ENCODE data around the gene RASA3. TPM values are rescaled to one million over a fixed set of nuclear protein-coding genes. Genes with fewer than 3 reads are reported as not detected.
"Not testable (repeated sequence)": the region's sequence is repeated elsewhere in the genome, so short reads cannot be mapped to it uniquely, and the experiment has no call there.

RASA3 gene
- total RNA-seq, 1 experiment from 2014 or later = 0.95 TPM

DNA sequence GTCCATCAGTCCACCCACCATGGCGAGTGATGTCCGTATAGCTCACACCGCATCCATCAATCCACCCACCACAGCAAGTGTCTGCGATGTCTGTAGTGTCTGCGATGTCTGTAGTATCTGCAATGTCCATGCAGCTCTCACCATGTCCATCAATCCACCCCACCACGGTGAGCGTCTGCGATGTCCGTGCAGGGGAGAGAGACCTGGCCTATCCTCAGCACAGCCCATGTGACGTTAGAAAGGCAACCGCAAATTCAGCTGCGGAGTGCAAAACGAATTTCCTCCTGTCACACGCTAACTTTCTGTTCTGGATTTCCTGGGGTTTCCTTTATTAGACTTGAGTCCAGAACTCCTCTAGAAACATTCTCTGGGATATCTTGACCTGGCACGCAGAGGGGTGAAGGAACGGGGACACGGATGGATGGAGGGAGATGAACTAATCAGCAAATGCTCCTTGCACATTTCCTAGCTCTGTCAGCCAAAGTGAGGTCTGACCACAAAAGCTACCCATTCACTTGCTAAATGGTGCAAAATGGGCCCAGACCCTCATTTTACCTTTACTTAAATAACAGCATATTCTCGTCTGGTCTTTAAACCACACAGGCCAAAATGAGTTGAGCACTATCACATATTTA is 18.3 kb downstream of the RASA3 start:
- H3K27me3 ChIP-seq (replicated peaks; ENCODE audit: control insufficient read depth, insufficient read depth, low read length) = no peaks in the 10 kb centered on the region
- Mint-ChIP-seq H3K9me3 (ENCODE audit: unreplicated experiment) (no peaks in the 10 kb centered on the region), H3K27ac (ENCODE audit: unreplicated experiment) (no peak overlapping the region), H3K4me3 (ENCODE audit: unreplicated experiment) (no peak overlapping the region), H3K27me3 (ENCODE audit: insufficient read depth, unreplicated experiment) (no peaks in the 10 kb centered on the region), H3K36me3 (ENCODE audit: insufficient read depth, unreplicated experiment) (no peaks in the 10 kb centered on the region), H3K4me1 (ENCODE audit: low read depth, unreplicated experiment) (peaks cover 18% of the 10 kb centered on the region)
- ChIA-PET CTCF (no interaction called here), POLR2A (no interaction called here)
- H3K9me3 ChIP-seq = no peaks in the 10 kb centered on the region
- peak in 1 of 2 experiments; percentile 10 for DNase-seq
- TF ChIP-seq, protein P1, sequence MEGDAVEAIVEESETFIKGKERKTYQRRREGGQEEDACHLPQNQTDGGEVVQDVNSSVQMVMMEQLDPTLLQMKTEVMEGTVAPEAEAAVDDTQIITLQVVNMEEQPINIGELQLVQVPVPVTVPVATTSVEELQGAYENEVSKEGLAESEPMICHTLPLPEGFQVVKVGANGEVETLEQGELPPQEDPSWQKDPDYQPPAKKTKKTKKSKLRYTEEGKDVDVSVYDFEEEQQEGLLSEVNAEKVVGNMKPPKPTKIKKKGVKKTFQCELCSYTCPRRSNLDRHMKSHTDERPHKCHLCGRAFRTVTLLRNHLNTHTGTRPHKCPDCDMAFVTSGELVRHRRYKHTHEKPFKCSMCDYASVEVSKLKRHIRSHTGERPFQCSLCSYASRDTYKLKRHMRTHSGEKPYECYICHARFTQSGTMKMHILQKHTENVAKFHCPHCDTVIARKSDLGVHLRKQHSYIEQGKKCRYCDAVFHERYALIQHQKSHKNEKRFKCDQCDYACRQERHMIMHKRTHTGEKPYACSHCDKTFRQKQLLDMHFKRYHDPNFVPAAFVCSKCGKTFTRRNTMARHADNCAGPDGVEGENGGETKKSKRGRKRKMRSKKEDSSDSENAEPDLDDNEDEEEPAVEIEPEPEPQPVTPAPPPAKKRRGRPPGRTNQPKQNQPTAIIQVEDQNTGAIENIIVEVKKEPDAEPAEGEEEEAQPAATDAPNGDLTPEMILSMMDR (IDR thresholded peaks at IDR 0.05; ENCODE audit: insufficient read depth in 1 of 2, low read depth in 1 of 2, low read length in 1 of 2, severe bottlenecking in 1 of 2, unreplicated experiment in 1 of 2) = no peak
- intact Hi-C loops (cut with micrococcal nuclease; ENCODE audit: unreplicated experiment) = loop anchor here (10.0 kb wide), 1 partner anchor 49 kb away; no protein-coding TSS in a partner anchor
- no peaks in the 10 kb centered on the region for H3K36me3 ChIP-seq (ENCODE audit: control insufficient read depth, insufficient read depth, low read length)
- no TSS peak for BruUV-seq (replicated peaks)
- H3K4me1 ChIP-seq = peaks cover 22% of the 10 kb centered on the region
- no peak overlapping the region for H3K4me3 ChIP-seq (ENCODE audit: low read depth, low read length)

GRCh38 chr13:114113395-114113794 is 19.0 kb downstream of the RASA3 start:
- BruUV-seq (replicated peaks); H3K36me3 Mint-ChIP-seq (ENCODE audit: insufficient read depth, unreplicated experiment); H3K4me3 ChIP-seq (ENCODE audit: low read depth, low read length); H3K27me3 ChIP-seq (replicated peaks; ENCODE audit: control insufficient read depth, insufficient read depth, low read length); H3K36me3 ChIP-seq (ENCODE audit: control insufficient read depth, insufficient read depth, low read length); H3K27ac Mint-ChIP-seq (ENCODE audit: unreplicated experiment); H3K9me3 Mint-ChIP-seq (ENCODE audit: unreplicated experiment); H3K27me3 Mint-ChIP-seq (ENCODE audit: insufficient read depth, unreplicated experiment); CTCF ChIA-PET; H3K4me3 Mint-ChIP-seq (ENCODE audit: unreplicated experiment); DNase-seq; H3K9me3 ChIP-seq: not testable (repeated sequence)
- peaks cover 18% of the 10 kb centered on the region for H3K4me1 ChIP-seq
- intact Hi-C loops (cut with micrococcal nuclease; ENCODE audit: unreplicated experiment) = loop anchor here (10.0 kb wide), 1 partner anchor 49 kb away; no protein-coding TSS in a partner anchor
- H3K4me1 Mint-ChIP-seq (ENCODE audit: low read depth, unreplicated experiment) = peaks cover 10% of the 10 kb centered on the region
- POLR2A ChIA-PET = interaction anchor here (0.6 kb wide), 1 partner anchor 168 kb away, joined by 4 read pairs; the partner anchor contains the start of gene UPF3A

GRCh38 chr13:114112826-114113322 is 19.5 kb downstream of the RASA3 start:
- H3K4me3 ChIP-seq (ENCODE audit: low read depth, low read length) = no peak overlapping the region
- H3K9me3 Mint-ChIP-seq (ENCODE audit: unreplicated experiment) = no peaks in the 10 kb centered on the region
- BruUV-seq (replicated peaks) = no TSS peak
- CTCF ChIA-PET = no interaction called here
- H3K36me3 Mint-ChIP-seq (ENCODE audit: insufficient read depth, unreplicated experiment) = no peaks in the 10 kb centered on the region
- H3K27me3 Mint-ChIP-seq (ENCODE audit: insufficient read depth, unreplicated experiment) = no peaks in the 10 kb centered on the region
- H3K27ac Mint-ChIP-seq (ENCODE audit: unreplicated experiment) = no peak overlapping the region
- H3K9me3 ChIP-seq = no peaks in the 10 kb centered on the region
- no peaks in the 10 kb centered on the region for H3K36me3 ChIP-seq (ENCODE audit: control insufficient read depth, insufficient read depth, low read length)
- H3K27me3 ChIP-seq (replicated peaks; ENCODE audit: control insufficient read depth, insufficient read depth, low read length) = no peaks in the 10 kb centered on the region
- intact Hi-C loops (cut with micrococcal nuclease; ENCODE audit: unreplicated experiment) = loop anchor here (10.0 kb wide), 1 partner anchor 48 kb away; no protein-coding TSS in a partner anchor
- H3K4me1 ChIP-seq = peaks cover 13% of the 10 kb centered on the region
- no peak overlapping the region for H3K4me3 Mint-ChIP-seq (ENCODE audit: unreplicated experiment)
- DNase-seq = peak in 1 of 2 experiments; percentile 22
- POLR2A ChIA-PET = interaction anchor here (0.6 kb wide), 1 partner anchor 168 kb away, joined by 4 read pairs; the partner anchor contains the start of gene UPF3A
- H3K4me1 Mint-ChIP-seq (ENCODE audit: low read depth, unreplicated experiment) = peaks cover 7% of the 10 kb centered on the region
- TF ChIP-seq, protein P1 (IDR thresholded peaks at IDR 0.05; ENCODE audit: insufficient read depth in 1 of 2, low read depth in 1 of 2, low read length in 1 of 2, severe bottlenecking in 1 of 2, unreplicated experiment in 1 of 2) = no peak
